HepG2 (cell line): ENCODE data around the gene TUBB3. TPM values are rescaled to one million over a fixed set of nuclear protein-coding genes. Genes with fewer than 3 reads are reported as not detected.

ENCODE experiments used
- DR1 ChIP-seq: sonication (generic); formaldehyde crosslinking; IDR thresholded peaks from 2 replicates; pipeline ENCODE4 v1.8.0; 2021; ENCODE audit warnings: mild to moderate bottlenecking, missing genetic modification reagents, inconsistent platforms
- EEA1 ChIP-seq: sonication (generic); formaldehyde crosslinking; IDR thresholded peaks from 2 replicates; pipeline ENCODE4 v1.5.1; 2020; ENCODE audit warnings: mild to moderate bottlenecking, missing genetic modification reagents, borderline replicate concordance
- ELK4 ChIP-seq: sonication (generic); formaldehyde crosslinking; IDR thresholded peaks from 2 replicates; pipeline ENCODE4 v1.9.0; 2021; ENCODE audit warnings: missing genetic modification reagents, borderline replicate concordance
- ETV5 ChIP-seq: IDR thresholded peaks from 2 replicates; pipeline ENCODE4 v1.6.1; 2018; ENCODE audit warnings: missing biosample characterization, missing genetic modification reagents, inconsistent platforms, borderline replicate concordance
- GATAD1 ChIP-seq: IDR thresholded peaks from 2 replicates; pipeline ENCODE4 v1.6.1; 2016; ENCODE audit warnings: missing genetic modification reagents, missing compliant biosample characterization
- GMEB2 ChIP-seq: IDR thresholded peaks from 2 replicates; pipeline ENCODE4 v1.6.1; 2016; ENCODE audit warnings: missing biosample characterization, missing genetic modification reagents, low read depth
- GPBP1L1 ChIP-seq: sonication (generic); formaldehyde crosslinking; IDR thresholded peaks from 2 replicates; pipeline ENCODE4 v1.5.0; 2020; ENCODE audit warnings: mild to moderate bottlenecking, missing genetic modification reagents
- LBX2 ChIP-seq: sonication (generic); formaldehyde crosslinking; IDR thresholded peaks from 2 replicates; pipeline ENCODE4 v1.5.0; 2020; ENCODE audit warnings: missing genetic modification reagents, mild to moderate bottlenecking, borderline replicate concordance
- POGZ ChIP-seq: sonication (generic); formaldehyde crosslinking; IDR thresholded peaks from 2 replicates; pipeline ENCODE4 v1.4.0; 2020; ENCODE audit warnings: mild to moderate bottlenecking, missing genetic modification reagents
- RBFOX2 ChIP-seq: fragments of 200-400 bp; formaldehyde crosslinking; IDR thresholded peaks from 2 replicates; pipeline ENCODE4 v1.6.1; 2017; ENCODE audit warnings: low read depth, mild to moderate bottlenecking, low read length
- SNAI1 ChIP-seq: sonication (generic); formaldehyde crosslinking; IDR thresholded peaks from 2 replicates; pipeline ENCODE4 v1.5.0; 2020; ENCODE audit warnings: mild to moderate bottlenecking, missing genetic modification reagents, borderline replicate concordance
- SNRNP70 ChIP-seq: fragments of 200-400 bp; formaldehyde crosslinking; IDR thresholded peaks from 2 replicates; pipeline ENCODE4 v1.6.1; 2017; ENCODE audit warnings: mild to moderate bottlenecking, low read depth, low read length, moderate library complexity
- ZNF274 ChIP-seq: sonication (generic); formaldehyde crosslinking; IDR thresholded peaks from 2 replicates; pipeline ENCODE4 v1.5.1; 2020; ENCODE audit warnings: mild to moderate bottlenecking, missing genetic modification reagents
- ZNF354B ChIP-seq: sonication (generic); formaldehyde crosslinking; IDR thresholded peaks from 2 replicates; pipeline ENCODE4 v1.8.0; 2022; ENCODE audit warnings: mild to moderate bottlenecking, missing genetic modification reagents
- ZNF513 ChIP-seq: sonication (generic); formaldehyde crosslinking; conservative IDR thresholded peaks from 2 replicates; pipeline ENCODE4 v1.5.0; 2020; ENCODE audit warnings: missing genetic modification reagents
- ZNF589 ChIP-seq: sonication (generic); formaldehyde crosslinking; conservative IDR thresholded peaks from 2 replicates; pipeline ENCODE4 v1.8.0; 2022; ENCODE audit warnings: mild to moderate bottlenecking, moderate library complexity, missing genetic modification reagents
- ZNF598 ChIP-seq: sonication (generic); formaldehyde crosslinking; IDR thresholded peaks from 2 replicates; pipeline ENCODE4 v1.5.1; 2020; ENCODE audit warnings: mild to moderate bottlenecking, missing genetic modification reagents, borderline replicate concordance
- ZNF687 ChIP-seq: sonication (generic); formaldehyde crosslinking; IDR thresholded peaks from 2 replicates; pipeline ENCODE4 v1.5.1; 2020; ENCODE audit warnings: mild to moderate bottlenecking, missing genetic modification reagents, moderate library complexity
- polyA plus RNA-seq, 8 experiments: library from polyadenylated mRNA; depleted of rRNA in 3 of 8; stranded (reverse) in 7 of 8; unstranded in 1 of 8; fragments of >200 nt; fragmentation: Illumina TruSeq in 4 of 8; extraction: Trizol in 4 of 8; gene quantifications; 2 replicates each; pipeline versions ENCODE4 v1.2.1 to v1.2.3, GENCODE V29; 2011 to 2016; ENCODE audit warnings: low read depth in 4 of 8, missing spikeins in 1 of 8, mixed read lengths in 1 of 8; ENCODE audit not compliant: insufficient read depth in 1 of 8
- total RNA-seq, 5 experiments: library from RNA; depleted of rRNA; stranded (reverse); fragments of >200 nt; fragmentation: Illumina TruSeq; extraction: Trizol; gene quantifications; 2 replicates each; pipeline ENCODE4 v1.2.3, GENCODE V29; 2016; ENCODE audit warnings: low read depth in 1 of 5

The TUBB3 gene
- total and polyA plus RNA-seq, 2 of the 13 experiments (the other 11 are each of a cell fraction or from before 2014, with no cell fraction given), result 110 to 185 TPM

- no peak for TF ChIP-seq GPBP1L1 (CRISPR knock-in tag)
- no peak for TF ChIP-seq SNAI1 (CRISPR knock-in tag)
- TF ChIP-seq RBFOX2, result no peak; the same call in 1 of the 2 replicates
- no peak for TF ChIP-seq EEA1 (CRISPR knock-in tag)
- TF ChIP-seq GATAD1, result peak; percentile 29; the same call in 1 of the 2 replicates
- no peak for TF ChIP-seq DR1 (CRISPR knock-in tag)
- TF ChIP-seq ZNF589, result no peak
- peak; percentile 24; the same call in 1 of the 2 replicates for TF ChIP-seq ZNF598 (CRISPR knock-in tag)
- 0 out of 2 replicates have a peak, but pooled peaks have one; percentile 24 for TF ChIP-seq POGZ (CRISPR knock-in tag)
- TF ChIP-seq ZNF354B (CRISPR knock-in tag), result no peak
- TF ChIP-seq ZNF513 (CRISPR knock-in tag), result no peak
- TF ChIP-seq GMEB2, result 0 out of 2 replicates have a peak, but pooled peaks have one; percentile 29
- no peak for TF ChIP-seq SNRNP70
- 0 out of 2 replicates have a peak, but pooled peaks have one; percentile 12 for TF ChIP-seq ETV5
- peak; percentile 49; the same call in 1 of the 2 replicates for TF ChIP-seq ZNF687
- TF ChIP-seq ELK4, result no peak
- TF ChIP-seq ZNF274 (CRISPR knock-in tag), result 0 out of 2 replicates have a peak, but pooled peaks have one; percentile 21
- 0 out of 2 replicates have a peak, but pooled peaks have one; percentile 57 for TF ChIP-seq LBX2 (CRISPR knock-in tag)
Observed at GRCh38 chr16:89873972-89874689, 49.0 kb upstream of the TUBB3 start (continued).
